Endothelial cell of umbilical vein (primary cell): ENCODE results near the gene ZDHHC7. TPM values are rescaled to one million over a fixed set of nuclear protein-coding genes. Genes with fewer than 3 reads are reported as not detected.

Experiments used
- BruUV-seq: library from RNA; stranded (reverse); fragments of 400-500 nt; replicated peaks from 2 replicates; lab custom pipeline; 2021; lab: Mats Ljungman, UMichigan
- CTCF ChIA-PET: fragments of 300-600, 350-600 bp; sonication (Branson Sonifier 250); formaldehyde crosslinking; loops from one replicate; lab custom pipeline; 2021; ENCODE audit warnings: antibody characterized with exemption, inconsistent platforms; lab: Charles Lee
- POLR2A ChIA-PET: fragments of 300-600, 350-600 bp; sonication (Branson Sonifier 250); formaldehyde crosslinking; loops from one replicate; lab custom pipeline; 2021; ENCODE audit warnings: antibody characterized with exemption, inconsistent platforms; lab: Charles Lee
- DNase-seq: peaks from one replicate; pipeline ENCODE4 v3.0.0-alpha.2; 2011; ENCODE audit warnings: low read depth, low spot score
- FAIRE-seq: peaks from 2 replicates; lab custom pipeline; 2011; peaks lifted over from hg19 to GRCh38; lab: Jason Lieb, UNC
- H2AFZ ChIP-seq: 2 replicates; pipeline ENCODE4 v1.6.0; 2012; ENCODE audit warnings: low read depth, low read length, control low read depth, inconsistent platforms
- H3K27ac ChIP-seq: 2 replicates; pipeline ENCODE4 v1.5.1; 2011; ENCODE audit warnings: low read depth, mild to moderate bottlenecking, control low read depth, low read length, moderate library complexity; ENCODE audit not compliant: insufficient read depth
- H3K27me3 ChIP-seq, 2 experiments: 2 replicates each; pipeline versions ENCODE4 v1.6.0 to v1.6.1; 2011; ENCODE audit warnings: low read length in 2 of 2, mixed read lengths in 1 of 2; ENCODE audit not compliant: control insufficient read depth in 2 of 2, insufficient read depth in 2 of 2
- H3K36me3 ChIP-seq, 2 experiments: 2 replicates in 1 of 2; 3 replicates in 1 of 2; pipeline ENCODE4 v1.5.1; 2011; ENCODE audit warnings: low read length in 2 of 2, mild to moderate bottlenecking in 1 of 2, moderate library complexity in 1 of 2; ENCODE audit not compliant: control insufficient read depth in 2 of 2, insufficient read depth in 2 of 2; ENCODE audit errors: extremely low read depth in 1 of 2
- H3K4me1 ChIP-seq: 3 replicates; pipeline ENCODE4 v1.5.1; 2011; ENCODE audit warnings: mild to moderate bottlenecking, low read length; ENCODE audit not compliant: control insufficient read depth, insufficient read depth; ENCODE audit errors: extremely low read depth
- H3K4me2 ChIP-seq: 2 replicates; pipeline ENCODE4 v1.6.1; 2011; ENCODE audit warnings: low read length, control low read depth, mixed read lengths; ENCODE audit not compliant: insufficient read depth
- H3K4me3 ChIP-seq, 3 experiments: fragments of 200-600 bp in 1 of 3; sonication (generic), shearing (Covaris generic) in 1 of 3; replicated peaks in 1 of 3; 2 replicates each; pipeline ENCODE4 v1.5.1; 2011 to 2016; ENCODE audit warnings: control low read depth in 3 of 3, low read length in 3 of 3, mild to moderate bottlenecking in 2 of 3, inconsistent platforms in 1 of 3, low read depth in 1 of 3, moderate library complexity in 1 of 3; ENCODE audit not compliant: insufficient read depth in 1 of 3
- H3K79me2 ChIP-seq: 2 replicates; pipeline ENCODE4 v1.6.0; 2012; ENCODE audit warnings: low read length, inconsistent platforms; ENCODE audit not compliant: control insufficient read depth, insufficient read depth
- H3K9ac ChIP-seq: replicated peaks from 2 replicates; pipeline ENCODE3; 2011; ENCODE audit warnings: low read length, control low read depth; ENCODE audit not compliant: insufficient read depth; ENCODE audit errors: extremely low read depth
- H3K9me1 ChIP-seq: replicated peaks from 3 replicates; pipeline ENCODE4 v1.6.0; 2011; ENCODE audit warnings: mild to moderate bottlenecking, low read length; ENCODE audit not compliant: control insufficient read depth, insufficient read depth; ENCODE audit errors: extremely low read depth
- H3K9me3 ChIP-seq: replicated peaks from 2 replicates; pipeline ENCODE4 v1.5.1; 2012; ENCODE audit warnings: low read length, inconsistent platforms; ENCODE audit not compliant: control insufficient read depth, insufficient read depth
- H4K20me1 ChIP-seq: replicated peaks from 2 replicates; pipeline ENCODE3; 2011; ENCODE audit warnings: mild to moderate bottlenecking, low read length; ENCODE audit not compliant: control insufficient read depth, insufficient read depth; ENCODE audit errors: extremely low read depth
- CTCF ChIP-seq, 2 donors: IDR thresholded peaks; 1 replicate in 1 of 2; 2 replicates in 1 of 2; pipeline ENCODE4 v1.5.1; 2011; ENCODE audit warnings: low read length in 2 of 2, mild to moderate bottlenecking in 2 of 2, moderate library complexity in 2 of 2, control low read depth in 1 of 2, inconsistent platforms in 1 of 2, low read depth in 1 of 2; ENCODE audit not compliant: insufficient read depth in 1 of 2; ENCODE audit errors: extremely low read depth in 1 of 2
- EZH2 ChIP-seq: IDR thresholded peaks from 2 replicates; pipeline ENCODE4 v1.6.1; 2012; ENCODE audit warnings: borderline replicate concordance, low read depth, mild to moderate bottlenecking, moderate library complexity, low read length, inconsistent platforms; ENCODE audit not compliant: severe bottlenecking
- FOS ChIP-seq: IDR thresholded peaks from 2 replicates; pipeline ENCODE4 v1.6.1; 2011; ENCODE audit warnings: mild to moderate bottlenecking, low read length, moderate library complexity, borderline replicate concordance; ENCODE audit not compliant: insufficient read depth
- GATA2 ChIP-seq: IDR thresholded peaks from 2 replicates; pipeline ENCODE4 v1.7.0; 2011; ENCODE audit warnings: low read depth, mild to moderate bottlenecking, moderate library complexity, mixed read lengths, low read length; ENCODE audit not compliant: insufficient read length, insufficient read depth
- JUN ChIP-seq: IDR thresholded peaks from 2 replicates; pipeline ENCODE4 v1.6.1; 2011; ENCODE audit warnings: borderline replicate concordance, low read depth; ENCODE audit not compliant: insufficient read length, insufficient read depth
- MAX ChIP-seq: IDR thresholded peaks from 2 replicates; pipeline ENCODE4 v1.6.1; 2011; ENCODE audit not compliant: insufficient read depth, insufficient read length
- MYC ChIP-seq: IDR thresholded peaks from one replicate; pipeline ENCODE4 v1.6.1; 2011; ENCODE audit warnings: mild to moderate bottlenecking, low read depth, low read length
- POLR2A ChIP-seq: IDR thresholded peaks from 2 replicates; pipeline ENCODE4 v1.6.1; 2012; ENCODE audit warnings: low read depth, mild to moderate bottlenecking, control low read depth, low read length
- POLR2AphosphoS5 ChIP-seq: IDR thresholded peaks from 2 replicates; pipeline ENCODE4 v1.6.1; 2012; ENCODE audit warnings: low read depth, mild to moderate bottlenecking, control low read depth, low read length, moderate library complexity; ENCODE audit not compliant: insufficient read depth
- dilution Hi-C: fragments of 300-500 bp; cut with MboI; formaldehyde crosslinking; loops from one replicate; pipeline ENCODE4 v1.15.0; 2019; ENCODE audit warnings: low sequenced_read_pairs; ENCODE audit not compliant: extremely low pct_ligation_motif_present
- intact Hi-C: fragments of 100-400 bp; cut with micrococcal nuclease; formaldehyde crosslinking; loops from one replicate; pipeline ENCODE4 v1.10.0; 2022
- polyA plus RNA-seq, 4 experiments: library from polyadenylated mRNA; depleted of rRNA in 3 of 4; stranded (reverse) in 3 of 4; unstranded in 1 of 4; fragments of >200 nt; gene quantifications; 2 replicates each; pipeline versions ENCODE4 v1.2.1 to v1.2.3, GENCODE V29; 2011 to 2012; ENCODE audit warnings: missing spikeins in 1 of 4
- total RNA-seq: library from RNA; stranded (reverse); gene quantifications from 2 replicates; pipeline ENCODE4 v1.2.3, GENCODE V29; 2021

Gene ZDHHC7
- total and polyA plus RNA-seq, 2 donors (not counting 3 experiments of a cell fraction or from before 2014, with no cell fraction given), result 44.1 to 46.2 TPM

GRCh38 chr16:84973236-84973635, 38.1 kb downstream of the ZDHHC7 start:
- POLR2A ChIA-PET, result no interaction called here
- no peak for TF ChIP-seq EZH2
- no peak for TF ChIP-seq MAX
- TF ChIP-seq MYC, result no peak
- TF ChIP-seq FOS, result no peak
- CTCF ChIA-PET, result interaction anchor here (1.5 to 10.0 kb wide), 7 partner anchors 21 to 235 kb away, joined by 7 to 361 read pairs (median 39); no protein-coding TSS in a partner anchor
- no peak for FAIRE-seq
- no peak overlapping the region for H2AFZ ChIP-seq
- no peaks in the 10 kb centered on the region for H3K27me3 ChIP-seq
- no peak overlapping the region for H3K4me3 ChIP-seq
- no peak for DNase-seq
- H3K9me1 ChIP-seq, result no peaks in the 10 kb centered on the region
- no peak overlapping the region for H3K27ac ChIP-seq
- BruUV-seq, result no TSS peak
- no peaks in the 10 kb centered on the region for H3K79me2 ChIP-seq
- no peak overlapping the region for H3K4me2 ChIP-seq
- no peaks in the 10 kb centered on the region for H4K20me1 ChIP-seq
- dilution Hi-C loops (loop anchor here (25.0 kb wide), 1 partner anchor 211 kb away; no protein-coding TSS in a partner anchor), intact Hi-C loops (no loop called here)
- H3K9ac ChIP-seq, result no peak overlapping the region
- no peaks in the 10 kb centered on the region for H3K9me3 ChIP-seq
- H3K36me3 ChIP-seq, result peaks cover 10 to 13% of the 10 kb centered on the region in 2 experiments
- H3K4me1 ChIP-seq, result peaks cover 16% of the 10 kb centered on the region

GRCh38 chr16:84970447-84971127, 40.7 kb downstream of the ZDHHC7 start:
- dilution Hi-C loops (loop anchor here (25.0 kb wide), 1 partner anchor 208 kb away; no protein-coding TSS in a partner anchor), intact Hi-C loops (loop anchor here (1.0 kb wide), 3 partner anchors 45 to 348 kb away; no protein-coding TSS in a partner anchor)
- peaks cover 2 to 5% of the 10 kb centered on the region in 2 experiments for H3K36me3 ChIP-seq
- no peaks in the 10 kb centered on the region for H3K9me3 ChIP-seq
- no peaks in the 10 kb centered on the region for H3K27me3 ChIP-seq
- no peak overlapping the region for H3K4me3 ChIP-seq
- H3K9me1 ChIP-seq, result no peaks in the 10 kb centered on the region
- H3K27ac ChIP-seq, result no peak overlapping the region
- ChIA-PET POLR2A (no interaction called here), CTCF (interaction anchor here (0.6 to 10.0 kb wide), 65 partner anchors 8 to 475 kb away, joined by 3 to 361 read pairs (median 7); partner anchors contain the start of genes CRISPLD2, KIAA0513, KLHL36 and ZDHHC7)
- no peaks in the 10 kb centered on the region for H3K4me1 ChIP-seq
- H3K9ac ChIP-seq, result no peak overlapping the region
- BruUV-seq, result no TSS peak
- DNase-seq (peak; percentile 70), FAIRE-seq (peak; percentile 89)
- H4K20me1 ChIP-seq, result no peaks in the 10 kb centered on the region
- no peaks in the 10 kb centered on the region for H3K79me2 ChIP-seq
- TF ChIP-seq JUN (no peak), FOS (no peak), POLR2A (no peak), POLR2AphosphoS5 (no peak), MYC (no peak), MAX (no peak), EZH2 (no peak), CTCF (IDR thresholded peaks at IDR 0.05; ENCODE audit: extremely low read depth in 1 of 2, insufficient read depth in 1 of 2, low read depth in 1 of 2, low read length in 2 of 2) (peak; percentile 86 to 90), GATA2 (no peak)
- H2AFZ ChIP-seq, result no peak overlapping the region
- H3K4me2 ChIP-seq, result no peak overlapping the region
